GM19438 (cell line): ENCODE measurements around the gene CLSTN2.

Source experiments
- ATAC-seq: cut with Tn5 transposase; IDR thresholded peaks from one replicate; pipeline ENCODE4 v1.9.1; 2021; ENCODE audit warnings: low read depth; ENCODE audit not compliant: unreplicated experiment

CLSTN2 gene

GRCh38 chr3:140315955-140316354 is 381.0 kb downstream of the CLSTN2 start:
- no peak for ATAC-seq

- ATAC-seq = no peak
Measured at GRCh38 chr3:140316466-140316865, 381.5 kb downstream of the CLSTN2 start.

GRCh38 chr3:140316868-140317400 is 381.9 kb downstream of the CLSTN2 start:
- ATAC-seq = no peak

- no peak for ATAC-seq
Measured at GRCh38 chr3:140319739-140320138, 384.8 kb downstream of the CLSTN2 start.

GRCh38 chr3:140323561-140323960 is 388.6 kb downstream of the CLSTN2 start:
- ATAC-seq = no peak

GRCh38 chr3:140332131-140332530 is 397.1 kb downstream of the CLSTN2 start:
- ATAC-seq = no peak

GRCh38 chr3:140334132-140334929 is 399.3 kb downstream of the CLSTN2 start:
- ATAC-seq = no peak

- no peak for ATAC-seq
Measured at GRCh38 chr3:140336465-140336864, 401.5 kb downstream of the CLSTN2 start.

GRCh38 chr3:140338916-140339315 is 403.9 kb downstream of the CLSTN2 start:
- ATAC-seq = no peak

- ATAC-seq = no peak
Measured at GRCh38 chr3:140341203-140341602, 406.2 kb downstream of the CLSTN2 start.

- no peak for ATAC-seq
Measured at GRCh38 chr3:140341817-140342403, 406.9 kb downstream of the CLSTN2 start.

- no peak for ATAC-seq
Measured at GRCh38 chr3:140342668-140343067, 407.7 kb downstream of the CLSTN2 start.

GRCh38 chr3:140343211-140344081 is 408.5 kb downstream of the CLSTN2 start:
- ATAC-seq = no peak

GRCh38 chr3:140344082-140344454 is 409.1 kb downstream of the CLSTN2 start:
- ATAC-seq = no peak

GRCh38 chr3:140344601-140345205 is 409.7 kb downstream of the CLSTN2 start:
- ATAC-seq = no peak

GRCh38 chr3:140347151-140347550 is 412.2 kb downstream of the CLSTN2 start:
- ATAC-seq = no peak

- no peak for ATAC-seq
Measured at GRCh38 chr3:140349938-140350337, 415.0 kb downstream of the CLSTN2 start.

- no peak for ATAC-seq
Measured at GRCh38 chr3:140351466-140351865, 416.5 kb downstream of the CLSTN2 start.

- ATAC-seq = no peak
Measured at GRCh38 chr3:140355481-140355880, 420.5 kb downstream of the CLSTN2 start.

- ATAC-seq = no peak
Measured at GRCh38 chr3:140358686-140359085, 423.7 kb downstream of the CLSTN2 start.
